Stimulated activated CD8-positive, alpha-beta memory T cell treated with anti-CD3 and anti-CD28 coated beads, Interleukin-12 subunit alpha, Interleukin-12 subunit beta, amount 100 ng/mL, for 1 hour (primary cell): Measurements from ENCODE around the gene GRIK3.

Experiments
- DNase-seq: peaks from one replicate; pipeline ENCODE4 v3.0.0-alpha.2; 2020; ENCODE audit warnings: low read depth

GRIK3 gene

GRCh38 chr1:36977731-36978406 lies 56.4 kb downstream of the GRIK3 start:
- DNase-seq, result no peak

- no peak for DNase-seq
Measured at GRCh38 chr1:36975642-36976041, 58.7 kb downstream of the GRIK3 start.

GRCh38 chr1:36973056-36973455 lies 61.3 kb downstream of the GRIK3 start:
- no peak for DNase-seq

- DNase-seq, result no peak
Measured at GRCh38 chr1:36971852-36972618, 62.3 kb downstream of the GRIK3 start.

GRCh38 chr1:36968730-36969129 lies 65.6 kb downstream of the GRIK3 start:
- DNase-seq, result no peak

- DNase-seq, result no peak
Measured at GRCh38 chr1:36966242-36966641, 68.1 kb downstream of the GRIK3 start.

- no peak for DNase-seq
Measured at GRCh38 chr1:36965275-36966159, 68.8 kb downstream of the GRIK3 start.

- DNase-seq, result no peak
Measured at GRCh38 chr1:36964830-36965229, 69.5 kb downstream of the GRIK3 start.

GRCh38 chr1:36963006-36963405 lies 71.3 kb downstream of the GRIK3 start:
- no peak for DNase-seq

GRCh38 chr1:36961062-36961615 lies 73.2 kb downstream of the GRIK3 start:
- DNase-seq, result no peak

GRCh38 chr1:36956570-36956969 lies 77.7 kb downstream of the GRIK3 start:
- DNase-seq, result no peak

GRCh38 chr1:36955016-36955415 lies 79.3 kb downstream of the GRIK3 start:
- DNase-seq, result no peak

GRCh38 chr1:36953061-36953460 lies 81.3 kb downstream of the GRIK3 start:
- DNase-seq, result no peak

GRCh38 chr1:36951761-36952160 lies 82.6 kb downstream of the GRIK3 start:
- no peak for DNase-seq

GRCh38 chr1:36951292-36951750 lies 83.0 kb downstream of the GRIK3 start:
- no peak for DNase-seq

- no peak for DNase-seq
Measured at GRCh38 chr1:36950604-36951291, 83.6 kb downstream of the GRIK3 start.

- DNase-seq, result no peak
Measured at GRCh38 chr1:36948606-36949005, 85.7 kb downstream of the GRIK3 start.

GRCh38 chr1:36948147-36948546 lies 86.2 kb downstream of the GRIK3 start:
- DNase-seq, result no peak

GRCh38 chr1:36947384-36947783 lies 86.9 kb downstream of the GRIK3 start:
- no peak for DNase-seq

- no peak for DNase-seq
Measured at GRCh38 chr1:36944883-36945282, 89.4 kb downstream of the GRIK3 start.

- DNase-seq, result no peak
Measured at GRCh38 chr1:36942148-36942547, 92.2 kb downstream of the GRIK3 start.
